Measurements from ENCODE around the gene CDC42BPA.

DNA sequence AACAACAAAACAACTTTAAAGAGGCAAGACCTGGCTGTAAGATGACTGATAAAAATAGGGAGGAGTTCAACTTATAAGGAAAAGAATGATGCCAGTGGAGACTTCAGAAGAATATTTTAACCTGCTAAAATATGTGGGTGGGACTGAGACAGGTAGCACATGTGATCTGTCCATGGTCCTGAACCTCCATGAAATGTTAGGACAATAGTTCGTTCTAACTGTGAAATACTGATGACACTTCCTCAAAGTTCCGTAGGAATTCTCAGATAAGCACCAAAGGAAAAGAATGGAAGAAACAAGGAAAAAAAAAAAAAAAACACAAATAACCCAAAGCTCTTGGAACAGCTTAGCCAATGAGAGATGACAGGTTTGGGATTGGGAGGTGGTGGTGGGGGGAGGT lies 44.7 kb downstream of the CDC42BPA start:
- TF ChIP-seq TAF1 (IDR thresholded peaks at IDR 0.05; ENCODE audit: low read depth) (no peak), POLR2AphosphoS5 (IDR thresholded peaks at IDR 0.05) (no peak), RAD21 (conservative IDR thresholded peaks at IDR 0.05) (no peak), MXI1 (conservative IDR thresholded peaks at IDR 0.05; ENCODE audit: poor library complexity, severe bottlenecking) (no peak), EZH2 (IDR thresholded peaks at IDR 0.05; ENCODE audit: borderline replicate concordance, insufficient read depth, low read length, poor library complexity, severe bottlenecking) (no peak), SMC3 (conservative IDR thresholded peaks at IDR 0.05; ENCODE audit: poor library complexity) (no peak), EP300 (conservative IDR thresholded peaks at IDR 0.05; ENCODE audit: poor library complexity, severe bottlenecking) (no peak)
- TF ChIP-seq, protein P1, sequence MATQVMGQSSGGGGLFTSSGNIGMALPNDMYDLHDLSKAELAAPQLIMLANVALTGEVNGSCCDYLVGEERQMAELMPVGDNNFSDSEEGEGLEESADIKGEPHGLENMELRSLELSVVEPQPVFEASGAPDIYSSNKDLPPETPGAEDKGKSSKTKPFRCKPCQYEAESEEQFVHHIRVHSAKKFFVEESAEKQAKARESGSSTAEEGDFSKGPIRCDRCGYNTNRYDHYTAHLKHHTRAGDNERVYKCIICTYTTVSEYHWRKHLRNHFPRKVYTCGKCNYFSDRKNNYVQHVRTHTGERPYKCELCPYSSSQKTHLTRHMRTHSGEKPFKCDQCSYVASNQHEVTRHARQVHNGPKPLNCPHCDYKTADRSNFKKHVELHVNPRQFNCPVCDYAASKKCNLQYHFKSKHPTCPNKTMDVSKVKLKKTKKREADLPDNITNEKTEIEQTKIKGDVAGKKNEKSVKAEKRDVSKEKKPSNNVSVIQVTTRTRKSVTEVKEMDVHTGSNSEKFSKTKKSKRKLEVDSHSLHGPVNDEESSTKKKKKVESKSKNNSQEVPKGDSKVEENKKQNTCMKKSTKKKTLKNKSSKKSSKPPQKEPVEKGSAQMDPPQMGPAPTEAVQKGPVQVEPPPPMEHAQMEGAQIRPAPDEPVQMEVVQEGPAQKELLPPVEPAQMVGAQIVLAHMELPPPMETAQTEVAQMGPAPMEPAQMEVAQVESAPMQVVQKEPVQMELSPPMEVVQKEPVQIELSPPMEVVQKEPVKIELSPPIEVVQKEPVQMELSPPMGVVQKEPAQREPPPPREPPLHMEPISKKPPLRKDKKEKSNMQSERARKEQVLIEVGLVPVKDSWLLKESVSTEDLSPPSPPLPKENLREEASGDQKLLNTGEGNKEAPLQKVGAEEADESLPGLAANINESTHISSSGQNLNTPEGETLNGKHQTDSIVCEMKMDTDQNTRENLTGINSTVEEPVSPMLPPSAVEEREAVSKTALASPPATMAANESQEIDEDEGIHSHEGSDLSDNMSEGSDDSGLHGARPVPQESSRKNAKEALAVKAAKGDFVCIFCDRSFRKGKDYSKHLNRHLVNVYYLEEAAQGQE (IDR thresholded peaks at IDR 0.05; ENCODE audit: borderline replicate concordance), result no peak
- TF ChIP-seq, protein P2, sequence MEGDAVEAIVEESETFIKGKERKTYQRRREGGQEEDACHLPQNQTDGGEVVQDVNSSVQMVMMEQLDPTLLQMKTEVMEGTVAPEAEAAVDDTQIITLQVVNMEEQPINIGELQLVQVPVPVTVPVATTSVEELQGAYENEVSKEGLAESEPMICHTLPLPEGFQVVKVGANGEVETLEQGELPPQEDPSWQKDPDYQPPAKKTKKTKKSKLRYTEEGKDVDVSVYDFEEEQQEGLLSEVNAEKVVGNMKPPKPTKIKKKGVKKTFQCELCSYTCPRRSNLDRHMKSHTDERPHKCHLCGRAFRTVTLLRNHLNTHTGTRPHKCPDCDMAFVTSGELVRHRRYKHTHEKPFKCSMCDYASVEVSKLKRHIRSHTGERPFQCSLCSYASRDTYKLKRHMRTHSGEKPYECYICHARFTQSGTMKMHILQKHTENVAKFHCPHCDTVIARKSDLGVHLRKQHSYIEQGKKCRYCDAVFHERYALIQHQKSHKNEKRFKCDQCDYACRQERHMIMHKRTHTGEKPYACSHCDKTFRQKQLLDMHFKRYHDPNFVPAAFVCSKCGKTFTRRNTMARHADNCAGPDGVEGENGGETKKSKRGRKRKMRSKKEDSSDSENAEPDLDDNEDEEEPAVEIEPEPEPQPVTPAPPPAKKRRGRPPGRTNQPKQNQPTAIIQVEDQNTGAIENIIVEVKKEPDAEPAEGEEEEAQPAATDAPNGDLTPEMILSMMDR (IDR thresholded peaks at IDR 0.05; ENCODE audit: poor library complexity, severe bottlenecking), result no peak
